ENCODE data around the gene EEF1G.

- TF ChIP-seq, protein P1, sequence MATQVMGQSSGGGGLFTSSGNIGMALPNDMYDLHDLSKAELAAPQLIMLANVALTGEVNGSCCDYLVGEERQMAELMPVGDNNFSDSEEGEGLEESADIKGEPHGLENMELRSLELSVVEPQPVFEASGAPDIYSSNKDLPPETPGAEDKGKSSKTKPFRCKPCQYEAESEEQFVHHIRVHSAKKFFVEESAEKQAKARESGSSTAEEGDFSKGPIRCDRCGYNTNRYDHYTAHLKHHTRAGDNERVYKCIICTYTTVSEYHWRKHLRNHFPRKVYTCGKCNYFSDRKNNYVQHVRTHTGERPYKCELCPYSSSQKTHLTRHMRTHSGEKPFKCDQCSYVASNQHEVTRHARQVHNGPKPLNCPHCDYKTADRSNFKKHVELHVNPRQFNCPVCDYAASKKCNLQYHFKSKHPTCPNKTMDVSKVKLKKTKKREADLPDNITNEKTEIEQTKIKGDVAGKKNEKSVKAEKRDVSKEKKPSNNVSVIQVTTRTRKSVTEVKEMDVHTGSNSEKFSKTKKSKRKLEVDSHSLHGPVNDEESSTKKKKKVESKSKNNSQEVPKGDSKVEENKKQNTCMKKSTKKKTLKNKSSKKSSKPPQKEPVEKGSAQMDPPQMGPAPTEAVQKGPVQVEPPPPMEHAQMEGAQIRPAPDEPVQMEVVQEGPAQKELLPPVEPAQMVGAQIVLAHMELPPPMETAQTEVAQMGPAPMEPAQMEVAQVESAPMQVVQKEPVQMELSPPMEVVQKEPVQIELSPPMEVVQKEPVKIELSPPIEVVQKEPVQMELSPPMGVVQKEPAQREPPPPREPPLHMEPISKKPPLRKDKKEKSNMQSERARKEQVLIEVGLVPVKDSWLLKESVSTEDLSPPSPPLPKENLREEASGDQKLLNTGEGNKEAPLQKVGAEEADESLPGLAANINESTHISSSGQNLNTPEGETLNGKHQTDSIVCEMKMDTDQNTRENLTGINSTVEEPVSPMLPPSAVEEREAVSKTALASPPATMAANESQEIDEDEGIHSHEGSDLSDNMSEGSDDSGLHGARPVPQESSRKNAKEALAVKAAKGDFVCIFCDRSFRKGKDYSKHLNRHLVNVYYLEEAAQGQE (IDR thresholded peaks at IDR 0.05; ENCODE audit: insufficient read depth in 1 of 2, low read depth in 2 of 2, low read length in 1 of 2) = no peak
- TF ChIP-seq CTCF (IDR thresholded peaks at IDR 0.05) (no peak), TCF7L2 (IDR thresholded peaks at IDR 0.05; ENCODE audit: low read depth, low read length) (no peak)
These were observed 5.6 kb upstream of the EEF1G start for GRCh38 chr11:62579252-62579651.
